DND-41 (cell line): ENCODE measurements around the gene ERVFRD-1.

Source experiments
- ATAC-seq: fragments of 200-7000 bp; cut with Tn5 transposase; 3 replicates; pipeline ENCODE4 v1.9.1; 2021; ENCODE audit warnings: low read depth; ENCODE audit not compliant: insufficient read depth
- DNase-seq: peaks from one replicate; pipeline ENCODE4 v3.0.0-alpha.2; 2020
- H2AFZ ChIP-seq: 2 replicates; pipeline ENCODE4 v1.6.0; 2012; ENCODE audit warnings: low read depth, low read length
- H3K27ac ChIP-seq: 2 replicates; pipeline ENCODE4 v1.5.1; 2012; ENCODE audit warnings: low read length, inconsistent platforms
- H3K27me3 ChIP-seq: fragments of 200-600 bp; sonication (generic); 2 replicates; pipeline ENCODE4 v1.6.0; 2012; ENCODE audit warnings: low read length, mild to moderate bottlenecking, inconsistent platforms; ENCODE audit not compliant: insufficient read depth, poor library complexity
- H3K36me3 ChIP-seq: 2 replicates; pipeline ENCODE4 v1.5.1; 2012; ENCODE audit warnings: low read length, inconsistent platforms; ENCODE audit not compliant: insufficient read depth
- H3K4me1 ChIP-seq: 2 replicates; pipeline ENCODE4 v1.5.1; 2012; ENCODE audit warnings: mild to moderate bottlenecking, low read length; ENCODE audit not compliant: insufficient read depth
- H3K4me2 ChIP-seq: 2 replicates; pipeline ENCODE4 v1.6.0; 2012; ENCODE audit warnings: mild to moderate bottlenecking, moderate library complexity, low read length, inconsistent platforms; ENCODE audit not compliant: insufficient read depth
- H3K4me3 ChIP-seq, 2 experiments: fragments of 200-600 bp in 1 of 2; shearing (Covaris generic) in 1 of 2; 2 replicates each; pipeline ENCODE4 v1.5.1; 2012 to 2016; ENCODE audit warnings: inconsistent platforms in 2 of 2, low read length in 2 of 2, mild to moderate bottlenecking in 2 of 2, low read depth in 1 of 2, moderate library complexity in 1 of 2
- H3K79me2 ChIP-seq: 2 replicates; pipeline ENCODE4 v1.6.0; 2012; ENCODE audit warnings: low read length, inconsistent platforms; ENCODE audit not compliant: insufficient read depth
- H3K9ac ChIP-seq: 2 replicates; pipeline ENCODE4 v1.6.0; 2012; ENCODE audit warnings: low read depth, mild to moderate bottlenecking, inconsistent platforms, low read length, moderate library complexity
- H3K9me3 ChIP-seq: 2 replicates; pipeline ENCODE4 v1.5.1; 2012; ENCODE audit warnings: low read length, moderate library complexity, mild to moderate bottlenecking, inconsistent platforms; ENCODE audit not compliant: insufficient read depth, severe bottlenecking
- H4K20me1 ChIP-seq: 2 replicates; pipeline ENCODE4 v1.6.0; 2012; ENCODE audit warnings: low read length; ENCODE audit not compliant: insufficient read depth
- CTCF ChIP-seq: IDR thresholded peaks from 2 replicates; pipeline ENCODE4 v1.5.1; 2012; ENCODE audit warnings: borderline replicate concordance, low read length, moderate library complexity, mild to moderate bottlenecking; ENCODE audit not compliant: poor library complexity, severe bottlenecking; ENCODE audit errors: extremely low read depth
- EZH2 ChIP-seq: IDR thresholded peaks from 3 replicates; pipeline ENCODE4 v1.6.1; 2012; ENCODE audit warnings: borderline replicate concordance, low read depth, mild to moderate bottlenecking, moderate library complexity, low read length, inconsistent platforms; ENCODE audit not compliant: severe bottlenecking

Gene ERVFRD-1

GRCh38 chr6:11066505-11067347, 44.8 kb downstream of the ERVFRD-1 start:
- H4K20me1 ChIP-seq, result no peaks in the 10 kb centered on the region
- H3K9ac ChIP-seq, result no peak overlapping the region
- no peak overlapping the region for H3K27ac ChIP-seq
- H3K4me1 ChIP-seq, result no peaks in the 10 kb centered on the region
- H3K36me3 ChIP-seq, result no peaks in the 10 kb centered on the region
- H3K9me3 ChIP-seq, result no peaks in the 10 kb centered on the region
- H3K4me3 ChIP-seq, result no peak overlapping the region
- DNase-seq (no peak), ATAC-seq (no peak)
- H3K79me2 ChIP-seq, result no peaks in the 10 kb centered on the region
- H3K4me2 ChIP-seq, result no peak overlapping the region
- peaks cover 4% of the 10 kb centered on the region for H3K27me3 ChIP-seq
- no peak overlapping the region for H2AFZ ChIP-seq
- TF ChIP-seq EZH2 (no peak), CTCF (no peak)

- no peak overlapping the region for H3K4me2 ChIP-seq
- no peak overlapping the region for H3K9ac ChIP-seq
- H3K27me3 ChIP-seq, result peaks cover 4% of the 10 kb centered on the region
- H3K36me3 ChIP-seq, result no peaks in the 10 kb centered on the region
- H3K27ac ChIP-seq, result no peak overlapping the region
- H2AFZ ChIP-seq, result no peak overlapping the region
- H3K4me3 ChIP-seq, result no peak overlapping the region
- no peak for TF ChIP-seq EZH2
- TF ChIP-seq CTCF, result no peak
- DNase-seq, result no peak
- H3K9me3 ChIP-seq, result no peaks in the 10 kb centered on the region
- H3K4me1 ChIP-seq, result no peaks in the 10 kb centered on the region
- no peak for ATAC-seq
- no peaks in the 10 kb centered on the region for H4K20me1 ChIP-seq
- no peaks in the 10 kb centered on the region for H3K79me2 ChIP-seq
These were observed 45.9 kb downstream of the ERVFRD-1 start for GRCh38 chr6:11065436-11066202.

GRCh38 chr6:11064836-11065235, 46.7 kb downstream of the ERVFRD-1 start:
- TF ChIP-seq EZH2, result no peak
- no peak for TF ChIP-seq CTCF
- H3K9ac ChIP-seq, result no peak overlapping the region
- no peaks in the 10 kb centered on the region for H3K36me3 ChIP-seq
- no peaks in the 10 kb centered on the region for H3K79me2 ChIP-seq
- DNase-seq, result no peak
- no peak overlapping the region for H3K4me2 ChIP-seq
- H3K27ac ChIP-seq, result no peak overlapping the region
- H4K20me1 ChIP-seq, result no peaks in the 10 kb centered on the region
- H3K9me3 ChIP-seq, result no peaks in the 10 kb centered on the region
- ATAC-seq, result no peak
- H2AFZ ChIP-seq, result no peak overlapping the region
- H3K4me1 ChIP-seq, result no peaks in the 10 kb centered on the region
- H3K4me3 ChIP-seq, result no peak overlapping the region
- peaks cover 4% of the 10 kb centered on the region for H3K27me3 ChIP-seq
